Activated CD4-positive, alpha-beta memory T cell treated with anti-CD3 and anti-CD28 coated beads, Interleukin-2, amount 10 ng/mL, durations not matched to agents 7 days and 5 days (primary cell): Measurements from ENCODE around the gene ATP8B2. TPM values are rescaled to one million over a fixed set of nuclear protein-coding genes. Genes with fewer than 3 reads are reported as not detected.
"Not testable (repeated sequence)": the region's sequence is repeated elsewhere in the genome, so short reads cannot be mapped to it uniquely, and the experiment has no call there.

ENCODE experiments used
- CTCF ChIA-PET: fragments of 350-600 bp; sonication (Branson Sonifier 250); formaldehyde crosslinking; loops from one replicate; lab custom pipeline; 2021; ENCODE audit warnings: antibody characterized with exemption, inconsistent platforms; lab: Charles Lee
- POLR2A ChIA-PET: fragments of 350-600 bp; sonication (Branson Sonifier 250); formaldehyde crosslinking; loops from one replicate; lab custom pipeline; 2021; ENCODE audit warnings: antibody characterized with exemption; lab: Charles Lee
- DNase-seq: peaks from one replicate; pipeline ENCODE4 v3.0.0-alpha.2; 2020
- H3K27ac Mint-ChIP-seq: one replicate; pipeline ENCODE4 v1.8.0; 2021; ENCODE audit warnings: mild to moderate bottlenecking, mixed read lengths
- H3K27me3 Mint-ChIP-seq: one replicate; pipeline ENCODE4 v1.8.0; 2021; ENCODE audit warnings: mixed read lengths
- H3K36me3 Mint-ChIP-seq: one replicate; pipeline ENCODE4 v1.8.0; 2021; ENCODE audit warnings: low read depth, mixed read lengths
- H3K4me1 Mint-ChIP-seq: one replicate; pipeline ENCODE4 v1.8.0; 2021; ENCODE audit warnings: mixed read lengths
- H3K4me3 Mint-ChIP-seq: one replicate; pipeline ENCODE4 v1.8.0; 2021; ENCODE audit warnings: mild to moderate bottlenecking, mixed read lengths
- H3K9me3 Mint-ChIP-seq: one replicate; pipeline ENCODE4 v1.8.0; 2021; ENCODE audit warnings: mixed read lengths
- total RNA-seq, 2 experiments: library from RNA; stranded (reverse); gene quantifications; one replicate each; pipeline ENCODE4 v1.2.3, GENCODE V29; 2021

The ATP8B2 gene
- total RNA-seq, 2 experiments from 2014 or later, result 142 to 149 TPM

DNA sequence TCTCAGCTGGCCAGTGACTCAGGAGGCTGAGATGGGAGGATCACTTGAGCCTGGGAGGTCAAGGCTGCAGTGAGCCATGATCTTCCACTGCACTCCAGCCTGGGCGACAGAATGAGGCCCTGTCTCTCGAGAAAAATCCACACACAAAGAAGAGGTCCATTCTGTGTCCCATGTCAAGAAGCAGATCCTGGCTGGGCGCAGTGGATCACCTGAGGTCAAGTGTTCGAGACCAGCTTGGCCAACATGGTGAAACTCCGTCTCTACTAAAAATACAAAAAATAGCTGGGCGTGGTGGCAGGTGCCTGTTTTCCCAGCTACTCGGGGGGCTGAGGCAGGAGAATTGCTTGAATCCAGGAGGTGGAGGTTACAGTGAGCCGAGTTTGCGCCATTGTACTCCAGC, 16.0 kb downstream of the ATP8B2 start:
- H3K27ac Mint-ChIP-seq, result peak overlapping the region; percentile 61
- not testable (repeated sequence) for H3K27me3 Mint-ChIP-seq, DNase-seq, H3K4me3 Mint-ChIP-seq, H3K9me3 Mint-ChIP-seq
- H3K4me1 Mint-ChIP-seq, result peaks cover 96% of the 10 kb centered on the region
- CTCF ChIA-PET, result interaction anchor here (0.9 to 5.2 kb wide), 3 partner anchors 15 to 142 kb away, joined by 3 to 42 read pairs (median 8); partner anchors contain the start of gene ATP8B2
- peaks cover 91% of the 10 kb centered on the region for H3K36me3 Mint-ChIP-seq
- POLR2A ChIA-PET, result interaction anchor here (1.8 to 3.1 kb wide), 3 partner anchors 12 to 184 kb away, joined by 5 to 31 read pairs (median 11); partner anchors contain the start of gene UBAP2L

DNA sequence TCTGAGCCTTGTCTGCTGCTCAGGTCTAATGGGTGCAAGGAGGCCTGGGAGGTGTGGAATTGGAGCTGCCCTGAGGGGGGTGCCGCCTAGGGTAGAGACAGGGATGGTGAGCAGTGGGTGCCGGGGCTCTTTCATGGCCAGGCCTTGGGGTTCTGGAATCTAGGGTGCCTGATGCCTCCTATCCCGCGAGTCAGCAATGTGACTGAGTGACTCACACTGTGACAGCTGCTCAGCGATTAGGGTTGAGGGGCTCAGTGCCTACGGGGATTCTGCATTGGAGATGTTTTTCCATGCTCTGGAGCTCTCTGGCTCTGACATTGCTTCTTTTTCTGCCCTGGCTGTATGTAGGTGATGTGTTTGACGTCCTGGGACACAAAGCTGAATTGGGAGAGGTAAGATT, 16.8 kb downstream of the ATP8B2 start:
- ChIA-PET CTCF (interaction anchor here (0.6 to 10.2 kb wide), 7 partner anchors 7 to 114 kb away, joined by 3 to 138 read pairs (median 6); partner anchors contain the start of gene ATP8B2), POLR2A (interaction anchor here (0.9 to 3.1 kb wide), 10 partner anchors 10 to 612 kb away, joined by 3 to 31 read pairs (median 5); partner anchors contain the start of genes RPS27 and UBAP2L)
- Mint-ChIP-seq H3K27ac (peak overlapping the region; percentile 93), H3K36me3 (peaks cover 95% of the 10 kb centered on the region), H3K4me1 (peaks cover 96% of the 10 kb centered on the region), H3K27me3 (no peaks in the 10 kb centered on the region), H3K4me3 (peak overlapping the region; percentile 73), H3K9me3 (no peaks in the 10 kb centered on the region)
- no peak for DNase-seq

DNA sequence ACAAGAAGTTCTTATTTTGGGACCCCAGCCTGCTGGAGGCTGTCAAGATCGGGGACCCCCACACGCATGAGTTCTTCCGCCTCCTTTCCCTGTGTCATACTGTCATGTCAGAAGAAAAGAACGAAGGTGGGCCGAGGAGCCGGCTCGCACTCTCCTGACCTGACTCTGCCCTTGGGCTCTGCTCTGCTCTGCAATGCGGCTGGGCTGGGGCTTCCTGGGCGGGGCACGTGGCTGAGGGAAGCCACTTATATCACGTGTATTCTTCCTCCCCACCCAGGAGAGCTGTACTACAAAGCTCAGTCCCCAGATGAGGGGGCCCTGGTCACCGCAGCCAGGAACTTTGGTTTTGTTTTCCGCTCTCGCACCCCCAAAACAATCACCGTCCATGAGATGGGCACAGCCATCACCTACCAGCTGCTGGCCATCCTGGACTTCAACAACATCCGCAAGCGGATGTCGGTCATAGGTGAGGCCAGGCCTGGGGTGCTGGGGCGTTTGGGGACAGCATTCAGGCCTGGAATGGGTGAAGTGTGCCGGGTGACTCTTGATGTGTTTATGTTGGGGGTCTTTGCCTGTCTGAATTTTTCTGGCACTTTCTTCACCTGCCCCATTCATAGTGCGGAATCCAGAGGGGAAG, 17.6 kb downstream of the ATP8B2 start:
- peaks cover 95% of the 10 kb centered on the region for H3K36me3 Mint-ChIP-seq
- ChIA-PET CTCF (interaction anchor here (0.7 to 10.2 kb wide), 13 partner anchors 8 to 204 kb away, joined by 3 to 138 read pairs (median 5); partner anchors contain the start of gene ATP8B2), POLR2A (interaction anchor here (0.7 to 4.1 kb wide), 14 partner anchors 8 to 612 kb away, joined by 3 to 38 read pairs (median 5); partner anchors contain the start of genes RPS27 and UBAP2L)
- no peaks in the 10 kb centered on the region for H3K9me3 Mint-ChIP-seq
- no peaks in the 10 kb centered on the region for H3K27me3 Mint-ChIP-seq
- peak overlapping the region; percentile 73 for H3K4me3 Mint-ChIP-seq
- peak overlapping the region; percentile 93 for H3K27ac Mint-ChIP-seq
- H3K4me1 Mint-ChIP-seq, result peaks cover 92% of the 10 kb centered on the region
- peak; percentile 88 for DNase-seq

- CTCF ChIA-PET, result interaction anchor here (0.6 to 10.2 kb wide), 20 partner anchors 9 to 201 kb away, joined by 3 to 138 read pairs (median 4); partner anchors contain the start of genes ATP8B2 and HAX1
- DNase-seq, result peak; percentile 87
- peak overlapping the region; percentile 73 for H3K4me3 Mint-ChIP-seq
- H3K4me1 Mint-ChIP-seq, result peaks cover 75% of the 10 kb centered on the region
- no peaks in the 10 kb centered on the region for H3K27me3 Mint-ChIP-seq
- H3K27ac Mint-ChIP-seq, result peak overlapping the region; percentile 65
- POLR2A ChIA-PET, result interaction anchor here (0.9 to 4.1 kb wide), 7 partner anchors 11 to 164 kb away, joined by 3 to 38 read pairs (median 4); partner anchors contain the start of genes ATP8B2 and HAX1
- H3K9me3 Mint-ChIP-seq, result no peaks in the 10 kb centered on the region
- H3K36me3 Mint-ChIP-seq, result peaks cover 93% of the 10 kb centered on the region
Measured at GRCh38 chr1:154344977-154345837, 19.9 kb downstream of the ATP8B2 start.

DNA sequence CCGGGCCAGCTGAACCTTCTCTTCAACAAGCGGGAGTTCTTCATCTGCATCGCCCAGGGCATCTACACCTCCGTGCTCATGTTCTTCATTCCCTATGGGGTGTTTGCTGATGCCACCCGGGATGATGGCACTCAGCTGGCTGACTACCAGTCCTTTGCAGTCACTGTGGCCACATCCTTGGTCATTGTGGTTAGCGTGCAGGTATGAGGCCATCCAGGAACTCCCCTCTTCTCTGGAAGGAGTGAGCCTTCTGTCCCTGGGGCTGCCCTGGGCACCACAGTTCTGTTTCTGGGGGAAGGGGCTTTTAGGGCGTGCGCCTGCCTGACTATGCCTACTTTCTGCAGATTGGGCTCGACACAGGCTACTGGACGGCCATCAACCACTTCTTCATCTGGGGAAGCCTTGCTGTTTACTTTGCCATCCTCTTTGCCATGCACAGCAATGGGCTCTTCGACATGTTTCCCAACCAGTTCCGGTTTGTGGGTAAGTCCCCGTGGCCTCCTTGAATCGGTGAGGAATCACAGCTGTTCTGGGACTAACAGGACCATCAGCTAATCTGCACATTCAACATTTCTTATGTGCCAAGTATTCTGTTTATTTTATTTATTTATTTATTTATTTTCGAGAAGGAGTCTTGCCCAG, 21.1 kb downstream of the ATP8B2 start:
- H3K4me1 Mint-ChIP-seq, result peaks cover 65% of the 10 kb centered on the region
- DNase-seq, result no peak
- ChIA-PET POLR2A (interaction anchor here (2.3 to 4.1 kb wide), 3 partner anchors 12 to 20 kb away, joined by 9 to 38 read pairs (median 22); partner anchors contain the start of gene ATP8B2), CTCF (interaction anchor here (1.2 to 10.2 kb wide), 6 partner anchors 11 to 134 kb away, joined by 3 to 138 read pairs (median 4); partner anchors contain the start of gene ATP8B2)
- H3K27me3 Mint-ChIP-seq, result no peaks in the 10 kb centered on the region
- peaks cover 85% of the 10 kb centered on the region for H3K36me3 Mint-ChIP-seq
- no peak overlapping the region for H3K27ac Mint-ChIP-seq
- no peak overlapping the region for H3K4me3 Mint-ChIP-seq
- H3K9me3 Mint-ChIP-seq, result no peaks in the 10 kb centered on the region

GRCh38 chr1:154347961-154348360, 22.6 kb downstream of the ATP8B2 start:
- no peak for DNase-seq
- peaks cover 76% of the 10 kb centered on the region for H3K36me3 Mint-ChIP-seq
- H3K4me3 Mint-ChIP-seq, result no peak overlapping the region
- POLR2A ChIA-PET, result interaction anchor here (1.1 kb wide), 1 partner anchor 118 kb away, joined by 3 read pairs; no protein-coding TSS in a partner anchor
- H3K9me3 Mint-ChIP-seq, result no peaks in the 10 kb centered on the region
- peaks cover 63% of the 10 kb centered on the region for H3K4me1 Mint-ChIP-seq
- H3K27me3 Mint-ChIP-seq, result no peaks in the 10 kb centered on the region
- CTCF ChIA-PET, result interaction anchor here (1.0 to 10.2 kb wide), 3 partner anchors 13 to 24 kb away, joined by 3 to 138 read pairs (median 3); no protein-coding TSS in a partner anchor
- H3K27ac Mint-ChIP-seq, result no peak overlapping the region

- H3K36me3 Mint-ChIP-seq, result peaks cover 70% of the 10 kb centered on the region
- H3K27ac Mint-ChIP-seq, result no peak overlapping the region
Measured at GRCh38 chr1:154348429-154349076, 23.2 kb downstream of the ATP8B2 start.

DNA sequence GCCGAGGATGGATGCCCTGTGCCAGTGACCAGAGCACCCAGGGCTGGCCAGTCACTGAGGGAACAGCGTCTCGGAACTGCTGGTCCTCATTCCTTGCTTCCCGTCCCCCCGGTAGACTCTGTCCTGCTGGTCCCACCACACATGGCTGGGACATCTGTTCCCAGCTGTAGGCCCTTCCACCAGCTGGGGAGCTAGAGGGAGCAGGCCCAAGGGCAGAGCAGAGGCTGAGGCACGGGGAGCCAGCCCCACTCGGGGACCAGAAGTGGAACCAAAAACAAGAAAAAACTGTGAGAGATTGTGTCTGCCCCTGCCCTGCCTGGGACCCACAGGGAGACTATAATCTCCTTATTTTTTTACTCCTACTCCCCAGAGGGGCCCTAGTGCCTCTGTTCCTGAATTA, 23.8 kb downstream of the ATP8B2 start:
- H3K27me3 Mint-ChIP-seq, result no peaks in the 10 kb centered on the region
- H3K4me3 Mint-ChIP-seq, result no peak overlapping the region
- H3K27ac Mint-ChIP-seq, result no peak overlapping the region
- H3K36me3 Mint-ChIP-seq, result peaks cover 65% of the 10 kb centered on the region
- DNase-seq, result no peak
- peaks cover 63% of the 10 kb centered on the region for H3K4me1 Mint-ChIP-seq
- POLR2A ChIA-PET, result interaction anchor here (1.1 kb wide), 1 partner anchor 116 kb away, joined by 3 read pairs; no protein-coding TSS in a partner anchor
- CTCF ChIA-PET, result interaction anchor here (1.7 to 10.2 kb wide), 2 partner anchors 14 to 19 kb away, joined by 3 to 138 read pairs; no protein-coding TSS in a partner anchor
- no peaks in the 10 kb centered on the region for H3K9me3 Mint-ChIP-seq

More at GRCh38 chr1:154348429-154349076, 23.2 kb downstream of the ATP8B2 start:
- POLR2A ChIA-PET, result interaction anchor here (1.1 kb wide), 1 partner anchor 117 kb away, joined by 3 read pairs; no protein-coding TSS in a partner anchor
- CTCF ChIA-PET, result interaction anchor here (1.7 to 10.2 kb wide), 2 partner anchors 13 to 19 kb away, joined by 3 to 138 read pairs; no protein-coding TSS in a partner anchor
- peaks cover 63% of the 10 kb centered on the region for H3K4me1 Mint-ChIP-seq
- no peaks in the 10 kb centered on the region for H3K27me3 Mint-ChIP-seq
- no peak overlapping the region for H3K4me3 Mint-ChIP-seq
- no peaks in the 10 kb centered on the region for H3K9me3 Mint-ChIP-seq
- DNase-seq, result no peak

- Mint-ChIP-seq H3K4me1 (peaks cover 56% of the 10 kb centered on the region), H3K36me3 (peaks cover 52% of the 10 kb centered on the region), H3K4me3 (no peak overlapping the region), H3K27ac (no peak overlapping the region), H3K27me3 (no peaks in the 10 kb centered on the region), H3K9me3 (no peaks in the 10 kb centered on the region)
- DNase-seq, result no peak
- ChIA-PET CTCF (interaction anchor here (0.9 to 10.2 kb wide), 4 partner anchors 8 to 129 kb away, joined by 3 to 138 read pairs (median 4); no protein-coding TSS in a partner anchor), POLR2A (interaction anchor here (0.8 to 1.5 kb wide), 2 partner anchors 16 to 26 kb away, joined by 3 to 5 read pairs; no protein-coding TSS in a partner anchor)
Measured at GRCh38 chr1:154350383-154350782, 25.1 kb downstream of the ATP8B2 start.

- H3K4me3 Mint-ChIP-seq, result no peak overlapping the region
- H3K4me1 Mint-ChIP-seq, result peaks cover 44% of the 10 kb centered on the region
- no peak overlapping the region for H3K27ac Mint-ChIP-seq
- DNase-seq, result no peak
- no peaks in the 10 kb centered on the region for H3K27me3 Mint-ChIP-seq
- ChIA-PET POLR2A (interaction anchor here (0.8 to 2.6 kb wide), 6 partner anchors 8 to 115 kb away, joined by 3 to 12 read pairs (median 4); no protein-coding TSS in a partner anchor), CTCF (interaction anchor here (0.7 to 10.2 kb wide), 4 partner anchors 9 to 128 kb away, joined by 3 to 138 read pairs (median 4); no protein-coding TSS in a partner anchor)
- H3K9me3 Mint-ChIP-seq, result no peaks in the 10 kb centered on the region
- H3K36me3 Mint-ChIP-seq, result peaks cover 41% of the 10 kb centered on the region
Measured at GRCh38 chr1:154351363-154352068, 26.2 kb downstream of the ATP8B2 start.
